Measurements from ENCODE around the gene CEP57. TPM values are rescaled to one million over a fixed set of nuclear protein-coding genes. Genes with fewer than 3 reads are reported as not detected.

CEP57 gene
- total RNA-seq, 1 donor from 2014 or later = 53.7 TPM

DNA sequence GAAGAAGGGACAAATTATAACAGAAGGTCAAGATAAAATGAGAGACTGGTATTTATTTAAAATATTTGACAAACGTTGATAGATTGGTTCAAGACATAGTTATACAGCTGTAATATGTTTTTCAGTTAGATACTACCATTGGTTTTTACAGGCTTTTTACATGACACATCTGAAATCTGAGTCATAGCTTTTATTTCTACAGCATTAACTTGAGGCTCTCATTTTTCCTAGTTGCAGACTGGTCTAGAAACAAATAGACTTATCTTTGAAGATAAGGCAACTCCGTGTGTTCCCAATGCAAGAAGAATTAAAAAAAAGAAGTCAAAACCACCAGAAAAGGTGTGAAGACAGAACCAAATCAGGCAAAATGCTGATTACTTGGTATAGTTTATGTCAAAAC, 31.3 kb downstream of the CEP57 start:
- POLR2A ChIA-PET = no interaction called here
- H3K9me3 Mint-ChIP-seq = no peaks in the 10 kb centered on the region
- TF ChIP-seq, protein P1, sequence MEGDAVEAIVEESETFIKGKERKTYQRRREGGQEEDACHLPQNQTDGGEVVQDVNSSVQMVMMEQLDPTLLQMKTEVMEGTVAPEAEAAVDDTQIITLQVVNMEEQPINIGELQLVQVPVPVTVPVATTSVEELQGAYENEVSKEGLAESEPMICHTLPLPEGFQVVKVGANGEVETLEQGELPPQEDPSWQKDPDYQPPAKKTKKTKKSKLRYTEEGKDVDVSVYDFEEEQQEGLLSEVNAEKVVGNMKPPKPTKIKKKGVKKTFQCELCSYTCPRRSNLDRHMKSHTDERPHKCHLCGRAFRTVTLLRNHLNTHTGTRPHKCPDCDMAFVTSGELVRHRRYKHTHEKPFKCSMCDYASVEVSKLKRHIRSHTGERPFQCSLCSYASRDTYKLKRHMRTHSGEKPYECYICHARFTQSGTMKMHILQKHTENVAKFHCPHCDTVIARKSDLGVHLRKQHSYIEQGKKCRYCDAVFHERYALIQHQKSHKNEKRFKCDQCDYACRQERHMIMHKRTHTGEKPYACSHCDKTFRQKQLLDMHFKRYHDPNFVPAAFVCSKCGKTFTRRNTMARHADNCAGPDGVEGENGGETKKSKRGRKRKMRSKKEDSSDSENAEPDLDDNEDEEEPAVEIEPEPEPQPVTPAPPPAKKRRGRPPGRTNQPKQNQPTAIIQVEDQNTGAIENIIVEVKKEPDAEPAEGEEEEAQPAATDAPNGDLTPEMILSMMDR (IDR thresholded peaks at IDR 0.05) = no peak
- no peaks in the 10 kb centered on the region for H3K27me3 Mint-ChIP-seq
- CTCF ChIA-PET = no interaction called here
- H3K4me3 Mint-ChIP-seq = no peak overlapping the region
- no peaks in the 10 kb centered on the region for H3K4me1 Mint-ChIP-seq
- H3K27ac Mint-ChIP-seq = no peak overlapping the region
- ATAC-seq (ENCODE audit: low read depth) (no peak), DNase-seq (no peak)
- intact Hi-C loops (cut with micrococcal nuclease) = no loop called here
- H3K36me3 Mint-ChIP-seq (ENCODE audit: low read depth) = peaks cover 69% of the 10 kb centered on the region

DNA sequence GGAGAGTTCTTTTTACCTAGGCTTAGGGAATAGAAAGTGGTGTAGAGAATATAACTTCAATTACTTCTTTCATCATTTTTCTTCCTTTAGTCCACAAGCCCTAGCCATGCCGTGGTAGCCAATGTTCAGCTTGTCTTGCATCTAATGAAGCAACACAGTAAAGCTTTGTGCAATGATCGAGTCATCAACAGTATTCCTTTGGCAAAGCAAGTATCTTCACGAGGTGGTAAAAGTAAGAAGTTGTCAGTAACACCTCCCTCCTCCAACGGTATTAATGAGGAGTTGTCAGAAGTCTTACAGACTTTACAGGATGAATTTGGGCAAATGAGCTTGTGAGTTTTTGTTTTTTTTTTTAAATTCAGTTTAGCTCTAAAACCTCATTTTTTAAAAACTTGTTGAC, 37.4 kb downstream of the CEP57 start:
- Mint-ChIP-seq H3K27ac (no peak overlapping the region), H3K4me1 (peaks cover 2% of the 10 kb centered on the region)

DNA sequence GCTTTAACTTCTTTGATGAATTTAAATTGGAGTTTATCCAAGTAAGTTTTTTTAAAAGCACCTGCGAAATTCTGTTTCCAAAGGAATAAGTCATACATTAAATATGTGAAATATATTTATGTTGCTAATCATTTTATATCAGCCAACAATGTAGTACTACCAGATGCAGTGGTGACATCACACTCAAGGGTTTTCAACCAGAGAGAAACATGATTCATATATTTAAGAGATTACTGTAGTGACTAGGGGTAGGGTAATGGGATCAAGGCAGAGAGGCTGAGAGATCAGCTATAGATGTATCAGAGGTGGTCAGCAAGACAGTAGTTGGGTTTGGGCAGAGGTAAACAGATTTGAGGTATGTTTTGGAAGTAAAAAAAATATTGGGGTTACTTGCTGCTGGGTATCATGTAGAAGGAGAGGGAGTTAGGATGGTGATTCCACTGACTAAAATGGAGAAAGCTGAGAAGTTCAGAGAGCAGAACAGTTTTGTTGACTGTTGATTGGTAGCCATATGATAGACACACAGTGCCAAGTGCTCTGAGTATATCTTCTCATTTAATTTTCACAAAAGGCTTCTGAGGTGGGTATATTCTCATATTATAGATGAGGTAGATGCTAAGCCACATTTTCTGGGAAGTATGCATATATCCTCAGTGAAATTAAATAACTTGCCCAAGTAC, 39.4 kb downstream of the CEP57 start:
- ATAC-seq (ENCODE audit: low read depth) (no peak), DNase-seq (no peak)
- H3K36me3 Mint-ChIP-seq (ENCODE audit: low read depth) = peaks cover 67% of the 10 kb centered on the region
- H3K27me3 Mint-ChIP-seq = no peaks in the 10 kb centered on the region
- H3K4me3 Mint-ChIP-seq = no peak overlapping the region
- TF ChIP-seq, protein P1 (IDR thresholded peaks at IDR 0.05) = no peak
- intact Hi-C loops (cut with micrococcal nuclease) = no loop called here
- CTCF ChIA-PET = interaction anchor here (0.8 kb wide), 1 partner anchor 597 kb away, joined by 3 read pairs; no protein-coding TSS in a partner anchor
- H3K4me1 Mint-ChIP-seq = peaks cover 2% of the 10 kb centered on the region
- peak overlapping the region; percentile 5 for H3K27ac Mint-ChIP-seq
- H3K9me3 Mint-ChIP-seq = no peaks in the 10 kb centered on the region
- POLR2A ChIA-PET = interaction anchor here (0.7 kb wide), 1 partner anchor 560 kb away, joined by 3 read pairs; the partner anchor contains the start of gene JRKL

More for the DNA sequence above, 37.4 kb downstream of the CEP57 start:
- DNase-seq (no peak), ATAC-seq (ENCODE audit: low read depth) (no peak)
- Mint-ChIP-seq H3K36me3 (ENCODE audit: low read depth) (peaks cover 64% of the 10 kb centered on the region), H3K27me3 (no peaks in the 10 kb centered on the region), H3K9me3 (no peaks in the 10 kb centered on the region), H3K4me3 (no peak overlapping the region)
- POLR2A ChIA-PET = no interaction called here
- CTCF ChIA-PET = interaction anchor here (1.3 kb wide), 1 partner anchor 598 kb away, joined by 3 read pairs; no protein-coding TSS in a partner anchor
- TF ChIP-seq, protein P1 (IDR thresholded peaks at IDR 0.05) = no peak
- intact Hi-C loops (cut with micrococcal nuclease) = no loop called here

DNA sequence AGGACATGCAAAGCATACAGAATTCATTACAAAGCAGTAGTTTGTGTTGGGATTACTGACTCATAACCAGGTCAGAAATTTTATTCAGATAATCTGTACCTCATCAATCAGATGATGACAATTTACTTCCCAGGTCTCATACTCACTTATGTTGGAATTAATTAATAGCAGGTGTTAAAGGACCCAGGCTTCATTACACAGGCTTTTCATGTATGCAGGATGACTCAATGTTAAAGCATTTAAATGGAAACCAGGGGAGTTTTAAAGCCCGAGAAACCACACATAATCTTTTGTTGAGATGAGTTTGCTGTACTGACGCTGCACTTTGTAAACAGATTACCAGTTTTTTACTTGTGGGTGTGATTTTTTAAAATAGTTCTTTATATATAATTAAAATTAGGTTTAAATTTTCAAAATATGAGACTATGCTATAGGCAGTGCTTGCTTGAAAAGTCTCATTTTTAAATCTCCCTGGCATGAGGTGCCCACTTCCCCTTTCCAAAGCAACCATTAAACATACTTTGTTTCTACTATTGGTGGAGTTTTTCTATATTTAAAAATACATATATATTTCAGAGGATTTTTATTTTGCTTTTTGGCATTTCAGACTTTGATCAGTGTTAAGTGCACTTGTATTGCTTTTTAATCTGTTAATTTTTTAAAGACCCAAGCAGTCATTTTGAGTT, 41.0 kb downstream of the CEP57 start:
- Mint-ChIP-seq H3K36me3 (ENCODE audit: low read depth) (peaks cover 70% of the 10 kb centered on the region), H3K27ac (peak overlapping the region; percentile 3), H3K27me3 (no peaks in the 10 kb centered on the region), H3K4me3 (no peak overlapping the region), H3K4me1 (peaks cover 2% of the 10 kb centered on the region), H3K9me3 (no peaks in the 10 kb centered on the region)
- intact Hi-C loops (cut with micrococcal nuclease) = no loop called here
- DNase-seq (no peak), ATAC-seq (ENCODE audit: low read depth) (no peak)
- ChIA-PET POLR2A (no interaction called here), CTCF (interaction anchor here (2.4 kb wide), 1 partner anchor 563 kb away, joined by 13 read pairs; no protein-coding TSS in a partner anchor)
- TF ChIP-seq, protein P1 (IDR thresholded peaks at IDR 0.05) = no peak

DNA sequence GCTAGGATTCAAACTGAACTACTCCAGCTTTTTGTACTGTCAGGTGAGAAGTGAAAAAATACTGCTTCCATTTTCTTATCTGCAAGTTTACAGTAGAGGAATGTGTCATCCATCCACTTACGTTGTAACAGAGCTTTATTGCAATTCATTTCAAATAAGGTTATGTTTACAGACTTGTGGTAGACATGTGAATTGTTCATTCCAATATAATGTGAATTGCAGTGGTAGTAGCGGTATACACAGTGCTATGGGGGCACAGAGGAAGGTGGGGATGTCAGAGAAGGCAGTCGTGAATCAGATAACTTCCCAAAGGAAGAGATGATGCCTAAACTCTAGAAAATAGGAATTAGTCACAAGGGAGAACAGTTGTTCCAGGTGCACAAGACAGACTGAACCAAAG, 42.5 kb downstream of the CEP57 start:
- DNase-seq = no peak
- ChIA-PET POLR2A (no interaction called here), CTCF (interaction anchor here (2.4 kb wide), 1 partner anchor 561 kb away, joined by 13 read pairs; no protein-coding TSS in a partner anchor)
- intact Hi-C loops (cut with micrococcal nuclease) = no loop called here
- Mint-ChIP-seq H3K4me1 (peaks cover 2% of the 10 kb centered on the region), H3K9me3 (no peaks in the 10 kb centered on the region), H3K27ac (no peak overlapping the region), H3K27me3 (no peaks in the 10 kb centered on the region), H3K4me3 (no peak overlapping the region), H3K36me3 (ENCODE audit: low read depth) (peaks cover 69% of the 10 kb centered on the region)
- ATAC-seq (ENCODE audit: low read depth) = no peak
- TF ChIP-seq, protein P1 (IDR thresholded peaks at IDR 0.05) = no peak
